Mesothelial cell of epicardium (in vitro differentiated cells): ENCODE measurements around the gene FAM120C. TPM values are rescaled to one million over a fixed set of nuclear protein-coding genes. Genes with fewer than 3 reads are reported as not detected.

Experiments
- DNase-seq, 2 experiments: peaks; one replicate each; pipeline ENCODE4 v3.0.0; 2021; ENCODE audit warnings: low spot score in 2 of 2; ENCODE audit not compliant: unreplicated experiment in 2 of 2
- H3K27ac Mint-ChIP-seq: 2 replicates; pipeline ENCODE4 v1.8.0; 2021; ENCODE audit warnings: mixed read lengths
- H3K27me3 Mint-ChIP-seq: 2 replicates; pipeline ENCODE4 v1.8.0; 2021; ENCODE audit warnings: low read depth, mixed read lengths
- H3K36me3 Mint-ChIP-seq: 2 replicates; pipeline ENCODE4 v1.8.0; 2021; ENCODE audit warnings: mixed read lengths
- H3K4me1 Mint-ChIP-seq: 2 replicates; pipeline ENCODE4 v1.8.0; 2021; ENCODE audit warnings: mixed read lengths
- H3K4me3 Mint-ChIP-seq: 2 replicates; pipeline ENCODE4 v1.8.0; 2021; ENCODE audit warnings: mild to moderate bottlenecking, moderate library complexity, mixed read lengths
- H3K9me3 Mint-ChIP-seq: 2 replicates; pipeline ENCODE4 v1.8.0; 2021; ENCODE audit warnings: mixed read lengths
- CTCF ChIP-seq: fragments of 200-600 bp; sonication (generic); IDR thresholded peaks from one replicate; pipeline ENCODE4 v1.5.0; 2021; ENCODE audit warnings: antibody characterized with exemption; ENCODE audit not compliant: unreplicated experiment
- total RNA-seq: library from RNA; stranded (reverse); gene quantifications from 3 replicates; pipeline ENCODE4 v1.2.1, GENCODE V29; 2021

FAM120C gene
- total RNA-seq, 1 donor from 2014 or later = 16.1 TPM

GRCh38 chrX:54181202-54181953 lies 1.7 kb downstream of the FAM120C start:
- TF ChIP-seq CTCF = no peak
- Mint-ChIP-seq H3K4me3 (peak overlapping the region; percentile 72), H3K36me3 (no peaks in the 10 kb centered on the region), H3K27me3 (no peaks in the 10 kb centered on the region), H3K4me1 (peaks cover 42% of the 10 kb centered on the region), H3K9me3 (peaks cover 31% of the 10 kb centered on the region), H3K27ac (peak overlapping the region; percentile 66)
- DNase-seq = no peak

- TF ChIP-seq CTCF = no peak
- Mint-ChIP-seq H3K27me3 (no peaks in the 10 kb centered on the region), H3K4me1 (peaks cover 42% of the 10 kb centered on the region), H3K4me3 (peak overlapping the region; percentile 72), H3K36me3 (no peaks in the 10 kb centered on the region), H3K27ac (peak overlapping the region; percentile 66), H3K9me3 (peaks cover 28% of the 10 kb centered on the region)
- DNase-seq = no peak
Measured at GRCh38 chrX:54180403-54180802, 2.7 kb downstream of the FAM120C start.

GRCh38 chrX:54178100-54178940 lies 4.7 kb downstream of the FAM120C start:
- peaks cover 39% of the 10 kb centered on the region for H3K4me1 Mint-ChIP-seq
- DNase-seq = no peak
- H3K9me3 Mint-ChIP-seq = peaks cover 36% of the 10 kb centered on the region

GRCh38 chrX:54177306-54177705 lies 5.7 kb downstream of the FAM120C start:
- DNase-seq = no peak
- TF ChIP-seq CTCF = no peak
- H3K4me3 Mint-ChIP-seq = no peak overlapping the region
- no peaks in the 10 kb centered on the region for H3K27me3 Mint-ChIP-seq
- peaks cover 39% of the 10 kb centered on the region for H3K4me1 Mint-ChIP-seq
- H3K36me3 Mint-ChIP-seq = peaks cover 11% of the 10 kb centered on the region
- H3K27ac Mint-ChIP-seq = peak overlapping the region; percentile 56
- H3K9me3 Mint-ChIP-seq = peaks cover 36% of the 10 kb centered on the region

More at GRCh38 chrX:54178100-54178940, 4.7 kb downstream of the FAM120C start:
- H3K27ac Mint-ChIP-seq = peak overlapping the region; percentile 56
- peaks cover 11% of the 10 kb centered on the region for H3K36me3 Mint-ChIP-seq
- H3K27me3 Mint-ChIP-seq = no peaks in the 10 kb centered on the region
- TF ChIP-seq CTCF = no peak
- H3K4me3 Mint-ChIP-seq = no peak overlapping the region

- peaks cover 14% of the 10 kb centered on the region for H3K36me3 Mint-ChIP-seq
- H3K27me3 Mint-ChIP-seq = no peaks in the 10 kb centered on the region
- TF ChIP-seq CTCF = no peak
- peaks cover 8% of the 10 kb centered on the region for H3K4me1 Mint-ChIP-seq
- no peak overlapping the region for H3K4me3 Mint-ChIP-seq
- DNase-seq = no peak
- H3K9me3 Mint-ChIP-seq = peaks cover 30% of the 10 kb centered on the region
- H3K27ac Mint-ChIP-seq = no peak overlapping the region
Measured at GRCh38 chrX:54173791-54174190, 9.3 kb downstream of the FAM120C start.
